Keratinocyte (primary cell): ENCODE data around the gene CPTP. TPM values are rescaled to one million over a fixed set of nuclear protein-coding genes. Genes with fewer than 3 reads are reported as not detected.

Experiments
- DNase-seq: peaks from one replicate; pipeline ENCODE4 v3.0.0-alpha.2; 2011; ENCODE audit warnings: low read depth, missing footprints, low spot score
- FAIRE-seq: peaks from 2 replicates; lab custom pipeline; 2011; peaks lifted over from hg19 to GRCh38; lab: Jason Lieb, UNC
- H2AFZ ChIP-seq: 2 replicates; pipeline ENCODE4 v1.6.0; 2012; ENCODE audit warnings: low read length, control low read depth, inconsistent platforms; ENCODE audit not compliant: control insufficient read depth
- H3K27ac ChIP-seq: 2 replicates; pipeline ENCODE4 v1.5.1; 2011; ENCODE audit warnings: low read length; ENCODE audit not compliant: control insufficient read depth, insufficient read depth
- H3K27me3 ChIP-seq: 3 replicates; pipeline ENCODE4 v1.6.0; 2011; ENCODE audit warnings: low read length; ENCODE audit not compliant: control insufficient read depth, insufficient read depth; ENCODE audit errors: extremely low read depth
- H3K36me3 ChIP-seq, 2 experiments: 2 replicates in 1 of 2; 3 replicates in 1 of 2; pipeline ENCODE4 v1.5.1; 2011; ENCODE audit warnings: low read length in 2 of 2, mild to moderate bottlenecking in 1 of 2; ENCODE audit not compliant: control insufficient read depth in 2 of 2, insufficient read depth in 2 of 2; ENCODE audit errors: extremely low read depth in 1 of 2
- H3K4me1 ChIP-seq: 3 replicates; pipeline ENCODE4 v1.5.1; 2011; ENCODE audit warnings: low read length; ENCODE audit not compliant: control insufficient read depth, insufficient read depth; ENCODE audit errors: extremely low read depth
- H3K4me2 ChIP-seq: 3 replicates; pipeline ENCODE4 v1.6.0; 2011; ENCODE audit warnings: low read depth, low read length; ENCODE audit not compliant: control insufficient read depth, insufficient read depth; ENCODE audit errors: extremely low read depth
- H3K4me3 ChIP-seq, 3 experiments: fragments of 200-600 bp in 1 of 3; sonication (generic) in 1 of 3; 2 replicates in 2 of 3; 3 replicates in 1 of 3; pipeline ENCODE4 v1.5.1; 2011 to 2016; ENCODE audit warnings: low read length in 3 of 3, mild to moderate bottlenecking in 3 of 3, control low read depth in 2 of 3, inconsistent platforms in 1 of 3, low read depth in 1 of 3, mixed read lengths in 1 of 3, mixed run types in 1 of 3, moderate library complexity in 1 of 3; ENCODE audit not compliant: control insufficient read depth in 2 of 3, insufficient read depth in 2 of 3; ENCODE audit errors: extremely low read depth in 1 of 3
- H3K79me2 ChIP-seq: 2 replicates; pipeline ENCODE4 v1.6.0; 2012; ENCODE audit warnings: low read length; ENCODE audit not compliant: control insufficient read depth, insufficient read depth
- H3K9ac ChIP-seq: 3 replicates; pipeline ENCODE4 v1.6.0; 2011; ENCODE audit warnings: low read length; ENCODE audit not compliant: control insufficient read depth, insufficient read depth; ENCODE audit errors: extremely low read depth
- H3K9me1 ChIP-seq: 3 replicates; pipeline ENCODE4 v1.6.0; 2011; ENCODE audit warnings: low read length; ENCODE audit not compliant: control insufficient read depth, insufficient read depth; ENCODE audit errors: extremely low read depth
- H3K9me3 ChIP-seq: 2 replicates; pipeline ENCODE4 v1.5.1; 2012; ENCODE audit warnings: low read depth, low read length; ENCODE audit not compliant: control insufficient read depth
- H4K20me1 ChIP-seq: 3 replicates; pipeline ENCODE4 v1.6.0; 2011; ENCODE audit warnings: low read length; ENCODE audit not compliant: control insufficient read depth, insufficient read depth; ENCODE audit errors: extremely low read depth
- CTCF ChIP-seq, 3 experiments: IDR thresholded peaks in 1 of 3; conservative IDR thresholded peaks in 1 of 3; optimal IDR thresholded peaks in 1 of 3; 2 replicates in 2 of 3; 3 replicates in 1 of 3; pipeline versions ENCODE3 to v1.5.1; 2011; ENCODE audit warnings: low read length in 3 of 3, mild to moderate bottlenecking in 3 of 3, moderate library complexity in 2 of 3, control low read depth in 1 of 3, inconsistent platforms in 1 of 3; ENCODE audit not compliant: insufficient read depth in 2 of 3; ENCODE audit errors: extremely low read depth in 1 of 3
- EZH2 ChIP-seq: IDR thresholded peaks from one replicate; pipeline ENCODE4 v1.6.1; 2012; ENCODE audit warnings: inconsistent platforms, mild to moderate bottlenecking, low read length, moderate library complexity
- dilution Hi-C: fragments of 300-500 bp; cut with MboI; formaldehyde crosslinking; loops from one replicate; pipeline ENCODE4 v1.7.0; 2020; ENCODE audit warnings: low sequenced_read_pairs; ENCODE audit not compliant: extremely low pct_ligation_motif_present
- polyA plus RNA-seq, 5 experiments: library from polyadenylated mRNA; depleted of rRNA in 3 of 5; stranded (reverse) in 3 of 5; stranded (forward) in 1 of 5; unstranded in 1 of 5; fragments of >200 nt; gene quantifications; 1 replicate in 1 of 5; 2 replicates in 3 of 5; 3 replicates in 1 of 5; pipeline versions ENCODE4 v1.2.1 to v1.2.3, GENCODE V29; 2011 to 2012; ENCODE audit warnings: missing spikeins in 2 of 5, low read depth in 1 of 5, low replicate concordance in 1 of 5

Gene CPTP
- polyA plus RNA-seq, 1 donor (not counting 4 experiments of a cell fraction or from before 2014, with no cell fraction given), result 5.8 TPM

GRCh38 chr1:1370771-1371300 lies 46.2 kb downstream of the CPTP start:
- no peak overlapping the region for H3K27ac ChIP-seq
- FAIRE-seq (no peak), DNase-seq (no peak)
- no peak overlapping the region for H3K9ac ChIP-seq
- no peak overlapping the region for H3K4me3 ChIP-seq
- H3K9me3 ChIP-seq, result peaks cover 7% of the 10 kb centered on the region
- H4K20me1 ChIP-seq, result no peaks in the 10 kb centered on the region
- peaks cover 10% of the 10 kb centered on the region for H3K4me1 ChIP-seq
- peaks cover 3 to 8% of the 10 kb centered on the region in 2 experiments for H3K36me3 ChIP-seq
- no peak overlapping the region for H3K4me2 ChIP-seq
- peaks cover 30% of the 10 kb centered on the region for H3K79me2 ChIP-seq
- no peaks in the 10 kb centered on the region for H3K9me1 ChIP-seq
- no peaks in the 10 kb centered on the region for H3K27me3 ChIP-seq
- dilution Hi-C loops, result no loop called here
- TF ChIP-seq EZH2, result no peak
- no peak for TF ChIP-seq CTCF (optimal IDR thresholded peaks at IDR 0.05 in 1 of 3, IDR thresholded peaks at IDR 0.05 in 1 of 3, conservative IDR thresholded peaks at IDR 0.05 in 1 of 3; ENCODE audit: extremely low read depth in 1 of 3, insufficient read depth in 2 of 3, low read length in 3 of 3)
- no peak overlapping the region for H2AFZ ChIP-seq

DNA sequence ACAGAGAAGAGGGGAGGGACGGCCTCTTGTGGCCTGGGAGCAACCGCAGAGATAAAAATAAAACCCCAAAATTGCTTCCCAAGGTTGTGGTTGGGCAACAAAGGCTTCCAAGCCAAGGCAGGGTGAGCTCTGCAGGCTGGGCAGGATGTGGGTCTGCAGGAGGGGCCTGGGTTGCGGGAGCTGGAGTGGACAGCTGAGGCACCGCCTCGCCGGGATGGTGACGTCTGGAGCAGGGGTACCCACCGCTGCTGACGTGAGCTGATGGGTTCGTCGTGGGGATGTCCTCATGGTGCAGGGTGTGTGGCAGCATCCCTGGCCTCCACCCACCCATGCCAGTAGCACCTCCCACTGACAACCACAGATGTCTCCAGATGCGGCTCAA lies 46.8 kb downstream of the CPTP start:
- peaks cover 30% of the 10 kb centered on the region for H3K79me2 ChIP-seq
- TF ChIP-seq CTCF (optimal IDR thresholded peaks at IDR 0.05 in 1 of 3, IDR thresholded peaks at IDR 0.05 in 1 of 3, conservative IDR thresholded peaks at IDR 0.05 in 1 of 3; ENCODE audit: extremely low read depth in 1 of 3, insufficient read depth in 2 of 3, low read length in 3 of 3), result no peak
- no peak for TF ChIP-seq EZH2
- peaks cover 3 to 8% of the 10 kb centered on the region in 2 experiments for H3K36me3 ChIP-seq
- H2AFZ ChIP-seq, result no peak overlapping the region
- H3K27ac ChIP-seq, result no peak overlapping the region
- FAIRE-seq (no peak), DNase-seq (no peak)
- no peak overlapping the region for H3K4me3 ChIP-seq
- dilution Hi-C loops, result no loop called here
- peaks cover 7% of the 10 kb centered on the region for H3K9me3 ChIP-seq
- H3K4me2 ChIP-seq, result no peak overlapping the region
- no peak overlapping the region for H3K9ac ChIP-seq
- no peaks in the 10 kb centered on the region for H3K9me1 ChIP-seq
- H3K27me3 ChIP-seq, result no peaks in the 10 kb centered on the region
- H3K4me1 ChIP-seq, result peaks cover 12% of the 10 kb centered on the region
- H4K20me1 ChIP-seq, result no peaks in the 10 kb centered on the region
